Left lung (tissue), 14 donors: Measurements from ENCODE around the gene CSN1S1. TPM values are rescaled to one million over a fixed set of nuclear protein-coding genes. Genes with fewer than 3 reads are reported as not detected.

Experiments
- ATAC-seq: fragments of 200-7000 bp; cut with Tn5 transposase; one replicate; pipeline ENCODE4 v1.9.1; 2020; ENCODE audit warnings: moderate library complexity
- DNase-seq, 4 donors: peaks; one replicate each; pipeline ENCODE4 v3.0.0-alpha.2; 2013 to 2020
- H3K27ac ChIP-seq, 2 donors: fragments of 200-600 bp; sonication (generic) in 1 of 2; one replicate each; pipeline versions ENCODE4 v1.5.0 to v1.8.0; 2020 to 2021
- H3K27me3 ChIP-seq, 2 donors: fragments of 200-600 bp; sonication (generic) in 1 of 2; one replicate each; pipeline versions ENCODE4 v1.5.0 to v1.8.0; 2020 to 2021
- H3K36me3 ChIP-seq, 2 donors: fragments of 200-600 bp; sonication (generic) in 1 of 2; one replicate each; pipeline versions ENCODE4 v1.5.0 to v1.8.0; 2020 to 2021
- H3K4me1 ChIP-seq, 2 donors: fragments of 200-600 bp; one replicate each; pipeline ENCODE4 v1.8.0; 2021
- H3K4me3 ChIP-seq, 2 donors: fragments of 200-600 bp; sonication (generic) in 1 of 2; one replicate each; pipeline versions ENCODE4 v1.5.0 to v1.8.0; 2020 to 2021; ENCODE audit warnings: mild to moderate bottlenecking in 1 of 2
- H3K9me3 ChIP-seq, 2 donors: fragments of 200-600 bp; sonication (generic) in 1 of 2; one replicate each; pipeline versions ENCODE4 v1.5.0 to v1.8.0; 2020 to 2021
- intact Hi-C, 2 donors: fragments of 100-400 bp; cut with DNase I; formaldehyde crosslinking; loops; one replicate each; pipeline versions ENCODE4 v1.11.2 to v1.14.2; 2022
- long read RNA-seq, 12 donors: library from polyadenylated mRNA in 2 of 12; unstranded in 2 of 12; transcript quantifications; one replicate each; pipeline ENCODE4 v2.0.0 and lab custom pipeline, GENCODE V29; 2019 to 2026
- polyA plus RNA-seq, 6 donors: library from polyadenylated mRNA; unstranded; fragments of 120-200 nt; gene quantifications; one replicate each; pipeline ENCODE4 v1.2.1, GENCODE V29; 2013; ENCODE audit not compliant: insufficient read length in 6 of 6
- total RNA-seq, 2 donors: library from RNA; stranded (reverse); fragmentation: NEBNext Ultra II Directional; extraction: Animal tissue kit (Norgen Biotek cat#: 25700); gene quantifications; one replicate each; pipeline ENCODE4 v1.2.1, GENCODE V29; 2021
- TF ChIP-seq, protein P1 (sequence below), 2 donors: fragments of 200-600 bp; sonication (generic) in 1 of 2; IDR thresholded peaks; one replicate each; pipeline versions ENCODE4 v1.5.0 to v1.8.0; 2021; ENCODE audit warnings: antibody characterized with exemption in 2 of 2
- donor health status: DM: no; HTN: yes; CAD: no.
- donor health status: DM: no; HTN: no; CAD: no.

CSN1S1 gene
- total RNA-seq (not detected), polyA plus RNA-seq (not detected)
- long read RNA-seq, donor 1: 0 reads
- long read RNA-seq, donor 2: 0 reads
- long read RNA-seq, donor 3: 0 reads
- long read RNA-seq, donor 4: 0 reads
- long read RNA-seq, donor 5: 0 reads
- long read RNA-seq, donor 6: 0 reads
- long read RNA-seq, donor 7: 0 reads
- long read RNA-seq, donor 8: 0 reads
- long read RNA-seq, donor 9: 0 reads
- long read RNA-seq, donor 10: 0 reads
- long read RNA-seq, donor 11: 0 reads
- long read RNA-seq, donor 12: 0 reads

GRCh38 chr4:69930768-69931167 lies at the start of gene CSN1S1:
CSN1S1 (plus strand) TSS chr4:69931068; CDS start chr4:69932556, 1,488 bp downstream.
- H3K27me3 ChIP-seq: no peaks in the 10 kb centered on the region
- no peaks in the 10 kb centered on the region for H3K4me1 ChIP-seq
- ATAC-seq (no peak), DNase-seq (no peak)
- no peak within 1 kb of the TSS for H3K4me3 ChIP-seq
- intact Hi-C loops: no loop called here
- H3K27ac ChIP-seq: no peak within 1 kb of the TSS
- peaks cover 0 to 2% of the 10 kb centered on the region in 2 donors for H3K9me3 ChIP-seq
- no peaks in the 10 kb centered on the region for H3K36me3 ChIP-seq
- TF ChIP-seq, protein P1, sequence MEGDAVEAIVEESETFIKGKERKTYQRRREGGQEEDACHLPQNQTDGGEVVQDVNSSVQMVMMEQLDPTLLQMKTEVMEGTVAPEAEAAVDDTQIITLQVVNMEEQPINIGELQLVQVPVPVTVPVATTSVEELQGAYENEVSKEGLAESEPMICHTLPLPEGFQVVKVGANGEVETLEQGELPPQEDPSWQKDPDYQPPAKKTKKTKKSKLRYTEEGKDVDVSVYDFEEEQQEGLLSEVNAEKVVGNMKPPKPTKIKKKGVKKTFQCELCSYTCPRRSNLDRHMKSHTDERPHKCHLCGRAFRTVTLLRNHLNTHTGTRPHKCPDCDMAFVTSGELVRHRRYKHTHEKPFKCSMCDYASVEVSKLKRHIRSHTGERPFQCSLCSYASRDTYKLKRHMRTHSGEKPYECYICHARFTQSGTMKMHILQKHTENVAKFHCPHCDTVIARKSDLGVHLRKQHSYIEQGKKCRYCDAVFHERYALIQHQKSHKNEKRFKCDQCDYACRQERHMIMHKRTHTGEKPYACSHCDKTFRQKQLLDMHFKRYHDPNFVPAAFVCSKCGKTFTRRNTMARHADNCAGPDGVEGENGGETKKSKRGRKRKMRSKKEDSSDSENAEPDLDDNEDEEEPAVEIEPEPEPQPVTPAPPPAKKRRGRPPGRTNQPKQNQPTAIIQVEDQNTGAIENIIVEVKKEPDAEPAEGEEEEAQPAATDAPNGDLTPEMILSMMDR (IDR thresholded peaks at IDR 0.05): no peak

- H3K4me1 ChIP-seq: no peaks in the 10 kb centered on the region
- intact Hi-C loops: loop anchor here in 1 of 2 donors (5.0 kb wide), 1 partner anchor 194 kb away; no protein-coding TSS in a partner anchor
- no peaks in the 10 kb centered on the region for H3K27me3 ChIP-seq
- peak; percentile 97 for ATAC-seq
- no peak overlapping the region for H3K4me3 ChIP-seq
- H3K27ac ChIP-seq: no peak overlapping the region
- peak in 2 of 4 donors; percentile 33 to 71 for DNase-seq
- H3K36me3 ChIP-seq: no peaks in the 10 kb centered on the region
- no peaks in the 10 kb centered on the region for H3K9me3 ChIP-seq
- TF ChIP-seq, protein P1 (IDR thresholded peaks at IDR 0.05): peak; percentile 70 to 71
Observed at GRCh38 chr4:69881173-69881773, 49.6 kb upstream of the CSN1S1 start.

- no peak for ATAC-seq
- Histone ChIP-seq H3K27me3 (no peaks in the 10 kb centered on the region), H3K4me1 (no peaks in the 10 kb centered on the region), H3K36me3 (no peaks in the 10 kb centered on the region), H3K27ac (no peak overlapping the region), H3K9me3 (no peaks in the 10 kb centered on the region), H3K4me3 (no peak overlapping the region)
- TF ChIP-seq, protein P1 (IDR thresholded peaks at IDR 0.05): no peak
- intact Hi-C loops: loop anchor here in 1 of 2 donors (5.0 kb wide), 1 partner anchor 195 kb away; no protein-coding TSS in a partner anchor
- no peak for DNase-seq
Observed at GRCh38 chr4:69882150-69882549, 48.7 kb upstream of the CSN1S1 start.

DNA sequence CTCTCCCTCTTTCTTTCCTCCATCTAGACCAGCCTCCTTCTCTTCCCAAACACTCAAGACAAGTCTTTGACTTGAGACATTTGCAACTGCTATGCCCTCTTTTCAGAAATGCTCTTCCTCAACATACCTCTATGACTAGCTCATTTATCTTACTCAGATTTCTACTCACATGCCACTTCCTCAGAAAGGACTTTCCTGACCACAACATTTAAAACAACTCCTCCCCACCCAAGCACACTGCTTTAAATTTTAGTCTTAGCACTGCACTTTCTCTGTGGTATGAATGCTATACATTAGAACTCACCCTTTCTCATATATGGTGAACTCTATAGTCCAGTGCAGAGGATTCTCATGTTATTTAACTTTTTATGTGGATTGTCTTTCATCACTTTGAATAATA lies 42.5 kb upstream of the CSN1S1 start:
- intact Hi-C loops: no loop called here
- Histone ChIP-seq H3K4me3 (no peak overlapping the region), H3K27me3 (no peaks in the 10 kb centered on the region), H3K27ac (no peak overlapping the region), H3K4me1 (no peaks in the 10 kb centered on the region), H3K36me3 (no peaks in the 10 kb centered on the region), H3K9me3 (no peaks in the 10 kb centered on the region)
- DNase-seq (no peak), ATAC-seq (no peak)
- TF ChIP-seq, protein P1 (IDR thresholded peaks at IDR 0.05): no peak

DNA sequence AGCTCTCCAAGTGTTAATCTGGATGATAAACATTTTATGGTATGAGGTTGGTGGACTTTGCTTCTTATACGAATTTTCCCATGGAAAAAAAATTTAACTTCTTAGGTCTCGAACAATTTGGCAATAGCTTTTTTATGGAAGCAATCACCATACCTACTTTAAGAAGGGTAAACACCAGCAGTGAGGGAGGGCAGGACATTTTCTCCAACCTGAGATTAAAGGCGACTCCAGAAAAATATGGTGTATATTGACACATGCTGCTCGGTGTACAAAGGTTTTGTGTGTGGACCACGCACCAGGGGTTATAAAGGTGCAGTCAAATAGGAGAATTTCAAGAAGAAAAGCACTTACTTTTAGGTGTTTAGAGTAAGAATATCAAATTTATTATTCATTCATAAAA lies 36.7 kb upstream of the CSN1S1 start:
- TF ChIP-seq, protein P1 (IDR thresholded peaks at IDR 0.05): no peak
- no peaks in the 10 kb centered on the region for H3K36me3 ChIP-seq
- no peaks in the 10 kb centered on the region for H3K9me3 ChIP-seq
- no peak overlapping the region for H3K4me3 ChIP-seq
- H3K4me1 ChIP-seq: no peaks in the 10 kb centered on the region
- ATAC-seq (no peak), DNase-seq (no peak)
- H3K27ac ChIP-seq: no peak overlapping the region
- H3K27me3 ChIP-seq: no peaks in the 10 kb centered on the region
- intact Hi-C loops: loop anchor here in 1 of 2 donors (10.0 kb wide), 1 partner anchor 611 kb away; no protein-coding TSS in a partner anchor
